Forelimb muscle (tissue), 1 donor: ENCODE data around the gene RTBDN. TPM values are rescaled to one million over a fixed set of nuclear protein-coding genes. Genes with fewer than 3 reads are reported as not detected.
"Not testable (repeated sequence)": the region's sequence is repeated elsewhere in the genome, so short reads cannot be mapped to it uniquely, and the experiment has no call there.

Experiments
- DNase-seq: peaks from one replicate; pipeline ENCODE4 v3.0.0-alpha.2; 2013; ENCODE audit warnings: low read depth
- polyA plus RNA-seq: library from polyadenylated mRNA; unstranded; fragments of 120-200 nt; gene quantifications from one replicate; pipeline ENCODE4 v1.2.1, GENCODE V29; 2013; ENCODE audit not compliant: insufficient read length

The RTBDN gene
- polyA plus RNA-seq, 1 donor: not detected

GRCh38 chr19:12825254-12826131 lies 8.9 kb downstream of the RTBDN start:
- no peak for DNase-seq

GRCh38 chr19:12821761-12822160 lies 12.6 kb downstream of the RTBDN start:
- no peak for DNase-seq

- not testable (repeated sequence) for DNase-seq
Measured at GRCh38 chr19:12817810-12818209, 16.6 kb downstream of the RTBDN start.

- not testable (repeated sequence) for DNase-seq
Measured at GRCh38 chr19:12817188-12817587, 17.2 kb downstream of the RTBDN start.

- DNase-seq: no peak
Measured at GRCh38 chr19:12815088-12815487, 19.3 kb downstream of the RTBDN start.

- no peak for DNase-seq
Measured at GRCh38 chr19:12806242-12807081, 27.9 kb downstream of the RTBDN start, which contains the start of gene RNASEH2A. Gene RNASEH2A, plus strand, starts transcription at chr19:12806584. Its CDS starts 90 bp downstream, at chr19:12806674.

- DNase-seq: no peak
Measured at GRCh38 chr19:12804051-12804450, 30.3 kb downstream of the RTBDN start.

GRCh38 chr19:12802267-12803106 lies 31.9 kb downstream of the RTBDN start:
- DNase-seq: no peak

- no peak for DNase-seq
Measured at GRCh38 chr19:12801466-12802266, 32.7 kb downstream of the RTBDN start, which contains the start of the genes PRDX2 and THSD8. Gene PRDX2, minus strand, starts transcription at chr19:12801800. Its CDS starts 539 bp downstream, at chr19:12801261. Gene THSD8, plus strand, starts transcription at chr19:12802069. Its CDS starts 3 bp downstream, at chr19:12802072.

- DNase-seq: no peak
Measured at GRCh38 chr19:12800923-12801465, 33.4 kb downstream of the RTBDN start.

- DNase-seq: no peak
Measured at GRCh38 chr19:12800466-12800770, 34.0 kb downstream of the RTBDN start.

- no peak for DNase-seq
Measured at GRCh38 chr19:12799742-12800465, 34.5 kb downstream of the RTBDN start.

GRCh38 chr19:12797607-12798006 lies 36.8 kb downstream of the RTBDN start:
- not testable (repeated sequence) for DNase-seq

- no peak for DNase-seq
Measured at GRCh38 chr19:12797141-12797587, 37.2 kb downstream of the RTBDN start.

- DNase-seq: no peak
Measured at GRCh38 chr19:12796146-12797071, 38.0 kb downstream of the RTBDN start.

GRCh38 chr19:12794971-12795381 lies 39.4 kb downstream of the RTBDN start:
- DNase-seq: no peak

GRCh38 chr19:12794196-12794941 lies 40.0 kb downstream of the RTBDN start:
- DNase-seq: no peak
